Measurements from ENCODE around the gene CDH23. TPM values are rescaled to one million over a fixed set of nuclear protein-coding genes. Genes with fewer than 3 reads are reported as not detected.

CDH23 gene
- total and polyA plus RNA-seq, 8 donors, result 1.8 to 22.8 (median 3.0) TPM

GRCh38 chr10:71631007-71631861, 234.5 kb downstream of the CDH23 start:
- no peak for ATAC-seq
- Histone ChIP-seq H3K27ac (no peak overlapping the region), H3K4me3 (no peak overlapping the region), H3K9me3 (no peaks in the 10 kb centered on the region), H3K27me3 (no peaks in the 10 kb centered on the region), H3K36me3 (no peaks in the 10 kb centered on the region), H3K4me1 (peaks cover 0 to 20% of the 10 kb centered on the region in 2 donors)
- no peak for DNase-seq
- TF ChIP-seq, protein P1, sequence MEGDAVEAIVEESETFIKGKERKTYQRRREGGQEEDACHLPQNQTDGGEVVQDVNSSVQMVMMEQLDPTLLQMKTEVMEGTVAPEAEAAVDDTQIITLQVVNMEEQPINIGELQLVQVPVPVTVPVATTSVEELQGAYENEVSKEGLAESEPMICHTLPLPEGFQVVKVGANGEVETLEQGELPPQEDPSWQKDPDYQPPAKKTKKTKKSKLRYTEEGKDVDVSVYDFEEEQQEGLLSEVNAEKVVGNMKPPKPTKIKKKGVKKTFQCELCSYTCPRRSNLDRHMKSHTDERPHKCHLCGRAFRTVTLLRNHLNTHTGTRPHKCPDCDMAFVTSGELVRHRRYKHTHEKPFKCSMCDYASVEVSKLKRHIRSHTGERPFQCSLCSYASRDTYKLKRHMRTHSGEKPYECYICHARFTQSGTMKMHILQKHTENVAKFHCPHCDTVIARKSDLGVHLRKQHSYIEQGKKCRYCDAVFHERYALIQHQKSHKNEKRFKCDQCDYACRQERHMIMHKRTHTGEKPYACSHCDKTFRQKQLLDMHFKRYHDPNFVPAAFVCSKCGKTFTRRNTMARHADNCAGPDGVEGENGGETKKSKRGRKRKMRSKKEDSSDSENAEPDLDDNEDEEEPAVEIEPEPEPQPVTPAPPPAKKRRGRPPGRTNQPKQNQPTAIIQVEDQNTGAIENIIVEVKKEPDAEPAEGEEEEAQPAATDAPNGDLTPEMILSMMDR (IDR thresholded peaks at IDR 0.05), result no peak
- intact Hi-C loops (cut with DNase I), result no loop called here

DNA sequence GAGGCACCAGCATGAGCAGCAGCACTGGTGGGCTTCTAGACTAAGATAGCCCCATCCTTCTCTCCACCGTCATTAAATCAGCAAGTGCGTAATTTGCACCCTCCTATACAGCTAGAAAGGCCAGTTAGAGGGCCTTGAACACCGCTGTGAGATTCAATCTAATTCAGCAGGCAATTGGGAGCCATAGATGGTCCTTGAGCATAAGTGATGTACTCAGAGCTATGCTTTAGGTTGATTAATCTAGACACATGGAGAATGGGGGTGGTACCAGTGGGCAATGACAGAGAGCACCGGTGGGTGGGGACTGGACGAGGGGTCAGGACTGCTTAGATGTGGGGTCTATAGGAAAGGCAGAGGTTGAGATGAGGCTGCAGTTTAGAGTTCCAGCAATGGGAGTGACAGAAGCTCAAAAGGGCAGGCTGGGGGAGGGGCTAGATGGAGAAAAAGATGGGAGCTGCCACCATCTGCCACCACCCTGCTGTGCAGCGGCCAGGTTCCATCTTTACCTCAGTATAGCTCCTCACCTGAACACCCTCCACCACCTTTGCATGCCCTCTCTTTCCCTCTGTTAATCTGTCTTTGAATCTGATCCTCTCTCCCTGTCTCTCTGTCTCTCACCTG, 235.6 kb downstream of the CDH23 start:
- intact Hi-C loops (cut with DNase I), result no loop called here
- TF ChIP-seq, protein P1 (IDR thresholded peaks at IDR 0.05), result no peak
- Histone ChIP-seq H3K9me3 (no peaks in the 10 kb centered on the region), H3K36me3 (no peaks in the 10 kb centered on the region), H3K27me3 (no peaks in the 10 kb centered on the region), H3K27ac (no peak overlapping the region), H3K4me1 (peaks cover 0 to 31% of the 10 kb centered on the region in 2 donors), H3K4me3 (no peak overlapping the region)
- no peak for ATAC-seq
- DNase-seq, result no peak

GRCh38 chr10:71632896-71633600, 236.3 kb downstream of the CDH23 start:
- ATAC-seq, result no peak
- Histone ChIP-seq H3K4me1 (peaks cover 0 to 37% of the 10 kb centered on the region in 2 donors), H3K9me3 (no peaks in the 10 kb centered on the region), H3K4me3 (no peak overlapping the region), H3K36me3 (no peaks in the 10 kb centered on the region), H3K27ac (no peak overlapping the region), H3K27me3 (no peaks in the 10 kb centered on the region)
- DNase-seq, result no peak
- intact Hi-C loops (cut with DNase I), result no loop called here
- TF ChIP-seq, protein P1 (IDR thresholded peaks at IDR 0.05), result no peak

DNA sequence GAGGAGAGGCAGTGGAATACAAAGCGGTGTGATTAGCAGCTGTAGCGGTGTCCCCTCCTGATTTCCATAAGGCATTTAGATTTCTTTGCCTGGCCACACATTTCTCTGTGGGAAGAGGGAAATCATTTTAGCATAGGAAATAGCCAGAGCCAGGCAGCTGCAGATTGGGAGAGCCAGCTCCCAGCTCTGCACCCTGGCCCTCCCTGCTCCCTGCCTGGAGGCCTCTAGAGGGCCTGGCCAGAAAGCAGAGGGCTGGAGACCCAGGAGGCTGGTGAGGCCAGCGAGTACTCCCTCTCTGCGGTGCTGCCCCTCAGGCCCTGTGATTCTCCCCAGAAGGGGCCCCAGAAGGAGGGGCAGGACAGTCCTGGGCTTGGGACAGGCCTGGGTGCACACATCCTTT, 237.2 kb downstream of the CDH23 start:
- H3K27ac ChIP-seq, result no peak overlapping the region
- ATAC-seq, result no peak
- no peaks in the 10 kb centered on the region for H3K27me3 ChIP-seq
- DNase-seq, result no peak
- H3K4me1 ChIP-seq, result peaks cover 0 to 42% of the 10 kb centered on the region in 2 donors
- intact Hi-C loops (cut with DNase I), result no loop called here
- no peaks in the 10 kb centered on the region for H3K9me3 ChIP-seq
- no peak overlapping the region for H3K4me3 ChIP-seq
- TF ChIP-seq, protein P1 (IDR thresholded peaks at IDR 0.05), result no peak
- H3K36me3 ChIP-seq, result no peaks in the 10 kb centered on the region
